C1 segment of cervical spinal cord (tissue), 14 donors: Measurements from ENCODE around the gene PDE6B.
"Not testable (repeated sequence)": the region's sequence is repeated elsewhere in the genome, so short reads cannot be mapped to it uniquely, and the experiment has no call there.

ENCODE experiments used
- DNase-seq, 14 donors: peaks; one replicate each; lab custom pipeline; 2025; lab: John Stamatoyannopoulos, UW

The PDE6B gene

DNA sequence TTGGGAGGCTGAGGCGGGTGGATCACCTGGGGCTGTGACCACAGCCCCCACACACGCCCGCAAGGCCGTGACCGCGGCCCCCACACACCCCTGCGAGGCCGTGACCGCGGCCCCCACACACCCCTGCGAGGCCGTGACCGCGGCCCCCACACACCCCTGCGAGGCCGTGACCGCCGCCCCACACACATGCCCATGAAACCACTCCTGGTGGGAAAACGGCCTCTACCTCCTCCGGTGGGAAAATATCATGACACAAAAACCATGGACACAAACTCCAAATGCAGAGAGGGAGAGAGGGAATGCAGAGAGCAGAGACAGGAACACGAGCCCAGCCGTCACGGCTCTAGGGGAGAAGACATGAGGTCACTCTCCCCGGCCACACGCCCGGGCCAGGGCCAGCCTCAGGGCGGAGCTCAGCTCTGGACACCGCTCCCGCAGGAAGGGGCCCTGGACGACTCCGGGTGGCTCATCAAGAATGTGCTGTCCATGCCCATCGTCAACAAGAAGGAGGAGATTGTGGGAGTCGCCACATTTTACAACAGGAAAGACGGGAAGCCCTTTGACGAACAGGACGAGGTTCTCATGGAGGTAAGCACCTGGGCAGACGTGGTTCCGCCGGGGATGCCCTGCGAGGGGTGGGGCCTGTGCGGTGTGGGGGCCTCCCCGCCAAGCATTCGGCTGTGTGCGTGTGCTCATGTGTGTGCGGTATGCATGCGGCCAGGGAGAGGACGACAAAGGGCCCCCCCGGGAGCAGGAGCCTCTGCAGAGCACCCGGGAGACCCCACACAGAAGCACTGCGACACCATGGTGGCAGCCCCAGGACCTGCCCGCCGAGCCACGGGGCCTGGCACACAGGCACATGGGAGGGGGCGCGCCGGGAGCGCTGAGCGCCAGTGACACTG, 31.3 kb downstream of the PDE6B start:
- DNase-seq = no peak

DNA sequence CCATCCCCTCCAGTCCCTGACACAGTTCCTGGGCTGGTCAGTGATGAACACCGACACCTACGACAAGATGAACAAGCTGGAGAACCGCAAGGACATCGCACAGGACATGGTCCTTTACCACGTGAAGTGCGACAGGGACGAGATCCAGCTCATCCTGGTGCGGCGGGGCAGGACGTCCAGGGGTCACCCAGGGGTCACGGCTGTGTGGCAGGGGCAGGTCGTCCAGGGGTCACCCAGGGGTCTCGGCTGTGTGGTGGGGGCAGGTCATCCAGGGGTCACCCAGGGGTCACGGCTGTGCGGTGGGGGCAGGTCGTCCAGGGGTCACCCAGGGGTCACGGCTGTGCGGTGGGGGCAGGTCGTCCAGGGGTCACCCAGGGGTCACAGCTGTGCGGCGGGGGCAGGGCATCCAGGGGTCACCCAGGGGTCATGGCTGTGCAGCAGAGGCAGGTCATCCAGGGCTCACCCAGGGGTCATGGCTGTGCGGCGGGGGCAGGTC, 32.0 kb downstream of the PDE6B start:
- no peak for DNase-seq

DNA sequence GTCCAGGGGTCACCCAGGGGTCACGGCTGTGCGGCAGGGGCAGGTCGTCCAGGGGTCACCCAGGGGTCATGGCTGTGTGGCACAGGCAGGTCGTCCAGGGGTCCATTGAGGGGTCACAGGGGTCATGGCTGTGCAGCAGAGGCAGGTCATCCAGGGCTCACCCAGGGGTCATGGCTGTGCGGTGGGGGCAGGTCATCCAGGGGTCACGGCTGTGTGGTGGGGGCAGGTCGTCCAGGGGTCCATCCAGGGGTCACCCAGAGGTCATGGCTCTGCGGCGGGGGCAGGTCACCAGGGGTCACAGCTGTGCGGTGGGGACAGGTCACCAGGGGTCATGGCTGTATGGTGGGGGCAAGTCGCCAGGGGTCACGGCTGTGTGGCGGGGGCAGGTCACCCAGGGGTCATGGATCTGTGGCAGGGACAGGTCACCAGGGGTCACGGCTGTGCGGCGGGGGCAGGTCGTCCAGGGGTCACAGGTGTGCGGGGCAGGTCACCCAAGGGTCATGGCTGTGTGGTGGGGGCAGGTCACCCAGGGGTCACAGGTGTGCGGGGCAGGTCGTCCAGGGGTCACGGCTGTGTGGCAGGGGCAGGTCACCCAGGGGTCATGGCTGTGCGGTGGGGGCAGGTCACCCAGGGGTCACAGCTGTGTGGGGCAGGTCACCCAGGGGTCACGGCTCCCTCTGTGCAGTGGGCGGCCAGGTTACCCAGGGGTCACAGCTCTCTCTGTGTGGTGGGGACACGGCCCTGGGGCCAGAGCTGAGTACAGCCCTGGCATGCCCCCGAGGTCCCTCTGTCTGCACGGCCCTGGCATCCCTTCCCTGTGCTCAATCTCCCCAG, 32.7 kb downstream of the PDE6B start:
- no peak for DNase-seq

DNA sequence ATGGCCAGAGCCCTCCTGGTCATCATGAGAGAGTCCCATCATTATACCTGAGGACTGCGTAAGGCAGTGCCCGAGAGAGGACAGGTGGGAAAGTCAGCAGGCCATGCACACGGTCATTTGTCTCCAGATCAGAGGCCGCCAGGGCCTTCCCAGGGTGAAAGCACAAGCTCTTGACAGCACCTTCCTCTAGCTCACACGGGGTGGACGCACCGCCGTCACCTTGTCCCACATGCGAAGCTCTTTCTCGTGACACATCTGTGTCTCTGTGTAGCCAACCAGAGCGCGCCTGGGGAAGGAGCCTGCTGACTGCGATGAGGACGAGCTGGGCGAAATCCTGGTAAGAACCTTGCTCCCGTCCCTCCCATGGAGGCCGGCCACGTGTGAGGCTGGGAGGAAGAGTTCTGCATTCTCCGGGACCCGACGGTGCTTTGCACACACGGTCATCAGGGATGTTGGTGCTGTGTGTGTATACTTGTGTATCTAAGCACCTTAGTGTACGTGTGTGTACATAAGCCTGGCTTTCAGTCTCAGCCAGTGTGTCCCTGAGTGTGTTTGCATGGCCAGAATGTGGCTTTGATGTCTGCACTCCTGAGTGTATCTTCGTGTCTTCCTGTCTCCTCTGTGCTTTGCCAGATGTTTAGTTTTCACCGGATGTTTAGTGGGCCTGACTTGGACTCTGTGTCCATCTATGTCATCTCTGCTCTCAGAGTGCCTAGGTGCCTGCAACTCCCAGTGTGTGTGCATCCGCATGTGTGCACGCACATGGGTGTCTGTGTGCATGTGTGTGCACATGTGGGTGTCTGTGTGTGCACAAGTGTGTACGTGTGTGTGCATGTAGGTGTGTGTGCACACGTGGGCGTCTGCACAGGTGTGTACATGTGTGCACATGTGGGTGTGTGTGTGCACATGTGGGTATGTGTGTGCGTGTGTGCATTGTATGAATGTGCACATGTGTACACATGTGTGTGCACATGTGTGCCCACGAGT, 33.6 kb downstream of the PDE6B start:
- no peak for DNase-seq

DNA sequence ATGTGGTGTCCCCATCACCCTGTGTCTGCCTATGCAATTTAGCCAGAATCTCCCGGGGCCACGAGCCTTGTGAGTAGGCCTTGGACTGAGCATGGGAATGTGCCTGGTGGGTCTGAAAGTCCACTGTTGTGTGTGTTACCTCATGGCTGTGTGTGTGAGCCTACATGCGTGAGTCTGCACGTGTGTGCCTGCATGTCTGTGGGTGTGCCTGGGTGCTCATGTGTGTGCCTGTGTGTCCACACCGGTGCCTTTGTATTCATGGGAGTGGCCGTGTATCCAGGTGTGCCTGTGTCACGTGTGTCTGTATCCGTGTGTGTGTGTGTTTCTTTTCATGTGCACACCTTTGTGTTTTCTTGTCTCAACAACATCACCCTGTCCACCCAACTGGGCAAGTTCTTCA, 34.5 kb downstream of the PDE6B start:
- DNase-seq = no peak

DNA sequence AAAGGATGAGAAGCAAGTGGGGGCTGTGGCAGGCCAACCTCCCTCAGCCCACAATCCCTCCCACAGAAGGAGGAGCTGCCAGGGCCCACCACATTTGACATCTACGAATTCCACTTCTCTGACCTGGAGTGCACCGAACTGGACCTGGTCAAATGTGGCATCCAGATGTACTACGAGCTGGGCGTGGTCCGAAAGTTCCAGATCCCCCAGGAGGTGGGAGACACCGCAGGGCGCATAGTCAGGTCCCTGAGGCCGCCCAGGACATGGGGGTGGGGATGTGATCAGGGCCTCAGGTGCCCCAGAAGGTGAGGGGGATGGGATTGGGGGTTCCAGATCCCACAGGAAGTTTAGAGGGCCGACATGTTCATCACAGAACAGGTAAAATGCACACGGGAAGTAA, 35.0 kb downstream of the PDE6B start:
- DNase-seq = no peak

DNA sequence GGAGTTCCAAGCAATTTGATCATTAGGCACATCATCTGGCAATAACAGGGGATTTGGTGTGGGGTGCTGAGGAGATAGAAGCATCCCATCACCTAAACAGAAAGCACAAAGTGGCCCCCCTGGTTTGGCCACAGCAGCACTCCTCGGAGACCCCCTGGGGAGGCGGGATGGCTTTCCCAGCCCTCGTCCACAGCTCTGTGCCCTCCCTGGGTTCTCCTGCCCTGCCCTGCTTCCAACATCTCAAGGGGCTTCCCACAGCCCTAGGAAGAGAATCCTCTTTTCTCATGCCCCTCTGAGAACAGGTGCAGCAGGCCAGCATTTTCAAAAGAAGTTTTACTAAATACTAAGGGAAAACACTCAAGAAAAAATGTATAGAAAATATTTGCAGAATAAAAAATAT, 35.9 kb downstream of the PDE6B start:
- no peak for DNase-seq

DNA sequence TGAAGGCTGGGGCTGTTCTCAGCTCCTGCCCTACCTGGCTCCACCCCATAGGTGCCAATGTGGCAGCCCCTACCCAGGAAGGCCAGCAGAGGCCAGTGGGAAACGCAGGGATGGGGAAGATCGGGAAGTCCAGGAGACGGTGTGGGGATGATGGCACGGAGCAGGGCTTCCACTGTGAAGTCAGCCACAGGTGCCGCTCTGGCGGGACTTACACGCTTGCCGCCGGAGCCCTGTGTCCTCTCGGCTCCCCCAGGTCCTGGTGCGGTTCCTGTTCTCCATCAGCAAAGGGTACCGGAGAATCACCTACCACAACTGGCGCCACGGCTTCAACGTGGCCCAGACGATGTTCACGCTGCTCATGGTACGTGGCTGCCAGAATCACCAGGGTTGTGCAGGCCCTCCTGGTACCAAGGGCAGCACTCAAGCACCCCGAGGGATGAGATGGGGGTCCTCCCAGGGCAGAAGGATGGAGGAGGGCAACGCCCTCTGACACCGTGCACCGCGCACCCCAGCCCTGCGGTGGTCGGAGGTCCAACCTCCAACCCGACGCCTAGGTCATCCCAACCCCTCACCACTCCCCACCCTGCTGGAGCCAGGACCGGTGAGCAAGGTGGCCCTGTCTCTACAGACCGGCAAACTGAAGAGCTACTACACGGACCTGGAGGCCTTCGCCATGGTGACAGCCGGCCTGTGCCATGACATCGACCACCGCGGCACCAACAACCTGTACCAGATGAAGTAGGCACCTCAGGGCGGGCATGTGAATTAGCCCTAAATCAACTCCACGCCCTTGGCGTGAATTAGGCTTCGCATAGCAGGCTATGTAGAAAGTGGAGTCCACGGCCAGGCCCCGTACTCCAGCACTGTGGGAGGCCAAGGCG, 36.7 kb downstream of the PDE6B start:
- no peak for DNase-seq

DNA sequence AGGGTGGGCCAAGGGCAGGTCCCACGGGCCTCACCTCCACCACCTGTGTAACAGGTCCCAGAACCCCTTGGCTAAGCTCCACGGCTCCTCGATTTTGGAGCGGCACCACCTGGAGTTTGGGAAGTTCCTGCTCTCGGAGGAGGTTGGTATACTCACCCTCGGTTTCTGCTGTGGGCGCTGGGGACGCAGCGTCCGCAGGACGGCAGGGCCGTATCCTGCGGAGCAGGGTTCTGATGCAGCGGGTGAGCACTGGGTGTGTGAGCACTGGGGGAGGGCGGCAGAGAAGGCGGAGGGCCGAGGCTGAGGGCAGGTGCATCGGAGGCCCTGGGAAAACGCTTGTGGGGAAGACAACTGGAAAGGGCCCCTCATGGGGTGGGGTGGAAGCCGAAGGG, 37.7 kb downstream of the PDE6B start:
- no peak for DNase-seq

DNA sequence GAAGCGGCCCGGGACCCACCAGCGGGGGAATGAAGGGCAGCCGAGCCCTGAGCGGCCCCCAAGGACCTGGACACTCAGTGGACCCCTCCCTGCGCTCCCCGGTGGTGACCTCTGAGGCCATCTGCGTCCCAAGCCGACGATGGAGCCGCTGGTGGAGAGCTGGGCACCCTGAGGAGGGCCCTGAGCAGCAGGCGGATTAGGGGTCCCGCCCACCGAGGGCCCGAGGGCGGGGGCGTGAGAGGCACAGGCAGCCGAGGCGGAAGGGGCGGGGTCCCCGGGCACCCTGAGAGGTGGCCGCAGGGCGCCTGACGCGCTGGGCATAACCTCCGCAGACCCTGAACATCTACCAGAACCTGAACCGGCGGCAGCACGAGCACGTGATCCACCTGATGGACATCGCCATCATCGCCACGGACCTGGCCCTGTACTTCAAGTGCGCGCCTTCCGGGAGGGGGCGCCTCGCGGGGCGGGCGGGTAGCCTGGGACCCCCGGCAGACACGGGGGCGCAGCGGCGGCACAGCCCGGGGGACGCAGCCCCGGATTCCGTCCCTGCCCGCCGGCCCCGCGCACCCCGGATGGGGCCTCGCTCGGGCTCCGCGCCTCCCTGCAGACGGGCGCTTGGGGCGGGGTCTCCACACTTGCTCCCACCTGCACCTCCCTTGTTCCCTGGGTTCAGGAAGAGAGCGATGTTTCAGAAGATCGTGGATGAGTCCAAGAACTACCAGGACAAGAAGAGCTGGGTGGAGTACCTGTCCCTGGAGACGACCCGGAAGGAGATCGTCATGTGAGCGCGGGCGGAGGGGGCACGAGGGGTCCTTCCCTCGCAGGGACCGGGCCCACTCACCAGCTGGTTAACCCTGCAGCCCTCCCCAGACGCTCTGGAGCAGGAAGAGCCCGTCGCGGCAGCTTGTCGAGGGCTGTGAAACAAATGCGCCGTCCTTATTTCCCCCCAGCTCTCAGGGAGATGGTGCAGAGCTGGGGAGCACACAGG, 38.4 kb downstream of the PDE6B start:
- DNase-seq = peak in 1 of 14 donors; percentile 54

DNA sequence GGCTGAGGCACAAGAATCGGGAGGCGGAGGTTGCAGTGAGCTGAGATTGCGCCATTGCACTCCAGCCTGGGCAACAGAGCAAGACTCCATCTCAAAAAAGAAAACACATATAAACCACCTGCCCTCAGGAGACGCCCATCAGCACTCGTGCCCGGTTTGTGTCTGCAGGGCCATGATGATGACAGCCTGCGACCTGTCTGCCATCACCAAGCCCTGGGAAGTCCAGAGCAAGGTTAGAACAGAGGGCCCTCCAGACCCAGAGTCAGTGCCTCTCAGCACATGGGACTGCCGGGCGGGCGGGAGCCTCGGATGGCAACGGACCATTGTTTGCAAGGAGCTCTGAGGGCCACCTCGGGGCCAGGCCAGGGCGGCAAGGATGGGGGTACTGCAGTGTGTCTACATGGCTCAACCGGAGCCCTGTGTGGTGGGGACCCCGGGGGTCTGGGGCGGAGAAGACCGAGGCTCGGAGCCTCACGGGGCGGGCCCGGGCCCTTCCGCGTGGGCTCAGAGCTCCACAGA, 39.4 kb downstream of the PDE6B start:
- no peak for DNase-seq

DNA sequence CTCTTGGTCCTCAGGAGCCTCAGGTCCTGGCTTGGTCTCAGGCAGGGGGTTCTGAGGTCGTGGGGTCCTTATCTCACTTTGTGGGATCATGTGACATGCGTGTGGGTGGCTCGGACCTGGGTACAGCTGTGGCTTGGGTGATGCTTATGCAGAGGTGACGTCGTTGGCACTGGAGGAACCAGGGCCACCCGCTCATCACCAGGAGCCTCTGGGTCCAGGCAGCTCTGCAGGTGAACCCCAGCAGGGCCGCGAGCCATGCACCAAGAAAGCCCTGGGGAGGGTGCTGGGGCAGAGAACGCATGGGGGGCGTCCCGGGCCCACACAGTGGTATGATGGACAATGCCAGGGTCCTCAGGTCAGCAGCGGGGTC, 40.0 kb downstream of the PDE6B start:
- no peak for DNase-seq

DNA sequence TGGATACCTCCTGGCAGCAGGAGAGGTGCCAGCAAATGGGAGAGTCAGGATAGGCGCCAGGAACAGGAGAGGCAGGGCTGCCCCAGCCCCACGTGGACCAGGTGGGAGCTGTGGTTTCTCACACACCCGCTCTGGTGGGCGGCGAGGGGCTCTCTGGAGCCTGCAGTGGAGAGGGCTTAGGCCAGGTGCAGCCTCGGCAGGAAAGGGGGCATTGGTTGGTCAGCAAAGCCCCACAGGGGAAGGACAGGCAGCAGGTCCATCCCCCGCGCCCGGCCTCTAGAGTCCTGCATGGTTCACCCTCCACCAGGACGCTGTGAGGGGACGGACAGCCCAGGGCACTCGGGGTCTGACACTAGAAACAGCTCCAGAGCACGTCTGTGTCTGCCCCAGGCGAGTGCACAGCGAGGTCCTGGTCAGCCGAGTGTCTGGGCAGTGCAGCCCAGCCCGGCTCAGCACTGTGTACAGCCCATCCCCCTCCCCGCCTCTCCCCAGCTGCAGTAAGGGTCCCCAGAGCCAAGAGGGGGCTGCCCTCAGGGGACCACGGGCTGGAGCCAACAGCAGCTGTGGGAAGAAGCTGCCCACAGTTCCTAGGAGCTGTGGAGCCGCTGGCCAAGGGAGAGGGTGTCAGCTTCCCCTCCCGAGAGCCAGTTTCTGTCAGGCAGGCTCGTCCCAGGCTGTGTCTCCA, 40.5 kb downstream of the PDE6B start:
- DNase-seq = no peak

DNA sequence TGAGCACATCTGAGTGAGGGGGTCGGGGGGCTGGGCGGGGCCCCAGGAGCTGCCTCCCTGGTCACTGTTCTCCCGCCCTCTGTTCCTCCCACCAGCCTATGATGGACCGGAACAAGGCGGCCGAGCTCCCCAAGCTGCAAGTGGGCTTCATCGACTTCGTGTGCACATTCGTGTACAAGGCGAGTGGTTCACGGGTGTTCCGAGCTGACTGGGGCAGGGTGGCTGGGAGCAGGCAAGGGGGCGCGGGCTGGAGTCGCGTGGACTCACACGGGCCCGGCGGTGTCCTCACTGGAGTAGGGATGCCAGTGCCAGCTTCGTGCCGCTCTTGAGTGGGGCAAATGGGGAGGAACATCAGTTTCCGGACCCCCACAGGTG, 41.0 kb downstream of the PDE6B start:
- DNase-seq = no peak

DNA sequence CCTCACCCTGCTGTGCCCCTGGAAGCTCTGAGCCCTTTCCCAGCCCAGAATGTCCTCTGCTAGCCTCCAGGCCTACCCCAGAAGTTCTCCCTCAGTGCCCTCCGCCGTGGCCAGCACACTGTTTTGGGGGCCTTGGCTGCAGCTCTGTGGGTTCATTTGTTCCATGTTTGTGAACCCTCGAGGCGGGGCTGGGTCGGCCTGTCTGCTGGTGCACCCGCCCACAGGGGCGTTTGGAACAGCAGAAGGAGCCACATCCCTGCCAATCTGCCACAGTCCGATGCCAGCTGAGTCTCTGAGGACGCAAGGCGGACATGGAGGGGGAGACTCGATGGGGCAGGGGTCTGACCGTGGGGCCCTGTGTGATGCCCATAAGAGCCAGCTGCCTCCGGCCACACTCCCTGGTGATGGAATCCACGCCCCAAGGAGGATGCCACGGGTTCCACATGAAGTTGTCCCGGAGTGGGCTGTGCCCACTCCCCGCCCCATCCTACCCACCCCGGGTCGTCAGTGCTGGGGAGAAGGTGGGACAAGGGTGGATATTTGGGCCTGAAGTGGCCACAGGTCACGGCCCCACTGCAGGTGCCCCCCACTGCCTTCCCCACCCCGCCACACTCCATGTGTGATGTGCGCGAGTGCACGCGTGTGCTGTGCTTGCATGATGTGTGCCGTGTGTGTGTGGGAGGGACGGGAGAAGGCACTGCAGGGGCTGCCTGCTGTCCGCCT, 41.6 kb downstream of the PDE6B start:
- no peak for DNase-seq

DNA sequence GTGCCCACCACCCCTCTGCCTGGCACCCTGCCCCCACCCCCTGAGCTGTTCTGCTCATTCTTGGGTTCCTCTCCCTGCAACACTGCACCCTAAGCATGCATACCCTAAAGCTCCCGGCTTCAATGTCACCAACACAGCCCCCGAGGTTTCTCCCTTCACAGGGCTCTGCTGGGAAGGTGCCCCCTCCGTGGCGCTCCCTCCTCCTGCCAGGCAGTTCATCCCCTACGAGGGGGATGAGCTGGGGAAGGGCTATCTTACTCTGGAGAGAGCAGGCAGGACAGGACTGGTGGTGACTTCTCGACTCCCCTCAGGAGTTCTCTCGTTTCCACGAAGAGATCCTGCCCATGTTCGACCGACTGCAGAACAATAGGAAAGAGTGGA, 42.2 kb downstream of the PDE6B start:
- DNase-seq = no peak

DNA sequence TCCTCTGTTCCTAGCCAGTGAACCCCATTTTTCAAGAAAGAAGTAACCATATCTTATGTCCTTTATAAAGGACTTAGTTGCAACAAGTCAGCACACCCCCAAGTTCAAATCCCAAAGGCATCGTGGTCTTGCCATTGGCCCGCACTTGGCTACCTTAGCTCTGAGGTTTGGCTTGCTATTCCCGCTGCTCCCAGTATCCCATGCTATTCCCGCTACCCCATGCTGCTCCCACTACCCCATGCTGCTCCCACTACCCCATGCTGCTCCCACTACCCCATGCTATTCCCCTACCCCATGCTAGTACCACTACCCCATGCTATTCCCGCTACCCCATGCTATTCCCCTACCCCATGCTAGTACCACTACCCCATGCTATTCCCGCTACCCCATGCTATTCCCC, 42.8 kb downstream of the PDE6B start:
- DNase-seq = not testable (repeated sequence)
